Ureter (tissue), 1 donor: ENCODE measurements around the gene AGXT. TPM values are rescaled to one million over a fixed set of nuclear protein-coding genes. Genes with fewer than 3 reads are reported as not detected.

Experiments
- DNase-seq: peaks from one replicate; pipeline ENCODE4 v3.0.0-alpha.2; 2020; ENCODE audit warnings: low spot score
- total RNA-seq: library from RNA; stranded (reverse); gene quantifications from one replicate; pipeline ENCODE4 v1.2.4, GENCODE V29; 2023
- donor health status: DM: yes; HTN: yes; CAD: no.

Gene AGXT
- total RNA-seq, 1 donor from 2014 or later, result 0.31 TPM

GRCh38 chr2:240885566-240885965 is 16.9 kb downstream of the AGXT start:
- no peak for DNase-seq

- no peak for DNase-seq
These were observed 17.5 kb downstream of the AGXT start for GRCh38 chr2:240886023-240886565.

GRCh38 chr2:240886678-240887609 is 18.3 kb downstream of the AGXT start:
- no peak for DNase-seq

- DNase-seq, result no peak
These were observed 19.0 kb downstream of the AGXT start for GRCh38 chr2:240887631-240888030.

GRCh38 chr2:240888130-240888889 is 19.7 kb downstream of the AGXT start:
- no peak for DNase-seq

- DNase-seq, result no peak
These were observed 20.4 kb downstream of the AGXT start for GRCh38 chr2:240888890-240889573.

- no peak for DNase-seq
These were observed 21.3 kb downstream of the AGXT start for GRCh38 chr2:240889601-240890560.

GRCh38 chr2:240890691-240891090 is 22.1 kb downstream of the AGXT start:
- no peak for DNase-seq

GRCh38 chr2:240891492-240892340 is 23.1 kb downstream of the AGXT start:
- no peak for DNase-seq

GRCh38 chr2:240892356-240892755 is 23.7 kb downstream of the AGXT start:
- no peak for DNase-seq

- DNase-seq, result no peak
These were observed 24.3 kb downstream of the AGXT start for GRCh38 chr2:240892925-240893324.

GRCh38 chr2:240893363-240893844 is 24.8 kb downstream of the AGXT start:
- DNase-seq, result no peak

- DNase-seq, result no peak
These were observed 25.4 kb downstream of the AGXT start for GRCh38 chr2:240894006-240894405.

GRCh38 chr2:240894836-240895558 is 26.4 kb downstream of the AGXT start:
- DNase-seq, result no peak

GRCh38 chr2:240895656-240896388 is 27.2 kb downstream of the AGXT start, which contains the start of gene MAB21L4:
Gene MAB21L4 (minus strand): TSS chr2:240896156. CDS start chr2:240895997, 159 bp downstream.
- no peak for DNase-seq

- DNase-seq, result no peak
These were observed 27.8 kb downstream of the AGXT start for GRCh38 chr2:240896394-240896793.

GRCh38 chr2:240896871-240897692 is 28.5 kb downstream of the AGXT start:
- DNase-seq, result peak; percentile 70
